Measurements from ENCODE around the gene HPN.

GRCh38 chr19:35042954-35043604, 1.6 kb downstream of the HPN start:
- TF ChIP-seq CTCF (IDR thresholded peaks at IDR 0.05; ENCODE audit: low read length) (no peak), EZH2 (IDR thresholded peaks at IDR 0.05; ENCODE audit: borderline replicate concordance, low read length) (no peak)
